HepG2 (cell line): Measurements from ENCODE around the gene TEDC1. TPM values are rescaled to one million over a fixed set of nuclear protein-coding genes. Genes with fewer than 3 reads are reported as not detected.

Source experiments
- DDIT3 ChIP-seq: sonication (generic); formaldehyde crosslinking; IDR thresholded peaks from 2 replicates; pipeline ENCODE4 v1.4.0; 2020; ENCODE audit warnings: mild to moderate bottlenecking, missing genetic modification reagents
- DMTF1 ChIP-seq: sonication (generic); formaldehyde crosslinking; IDR thresholded peaks from 2 replicates; pipeline ENCODE4 v1.4.0; 2020; ENCODE audit warnings: mild to moderate bottlenecking, missing genetic modification reagents
- HIC2 ChIP-seq: sonication (generic); formaldehyde crosslinking; IDR thresholded peaks from 2 replicates; pipeline ENCODE4 v1.9.0; 2022; ENCODE audit warnings: low read depth, missing genetic modification reagents
- KDM5A ChIP-seq: fragments of 200-600 bp; sonication (generic); IDR thresholded peaks from 2 replicates; pipeline ENCODE4 v1.7.0; 2018; ENCODE audit warnings: antibody characterized with exemption, mild to moderate bottlenecking, low read length, borderline replicate concordance
- NFYB ChIP-seq: sonication (generic); formaldehyde crosslinking; IDR thresholded peaks from 2 replicates; pipeline ENCODE4 v1.4.0; 2020; ENCODE audit warnings: missing genetic modification reagents
- RNF219 ChIP-seq: sonication (generic); formaldehyde crosslinking; IDR thresholded peaks from 2 replicates; pipeline ENCODE4 v1.5.0; 2020; ENCODE audit warnings: mild to moderate bottlenecking, missing genetic modification reagents
- SKI ChIP-seq: fragments of 450-650 bp; IDR thresholded peaks from one replicate; pipeline ENCODE4 v1.6.1; 2018; ENCODE audit warnings: mild to moderate bottlenecking; ENCODE audit not compliant: partially characterized antibody
- ZFP91 ChIP-seq: sonication (generic); formaldehyde crosslinking; IDR thresholded peaks from 2 replicates; pipeline ENCODE4 v1.9.0; 2022; ENCODE audit warnings: missing genetic modification reagents, mild to moderate bottlenecking, borderline replicate concordance
- ZNF230 ChIP-seq: sonication (generic); formaldehyde crosslinking; IDR thresholded peaks from 2 replicates; pipeline ENCODE4 v1.4.0; 2020; ENCODE audit warnings: mild to moderate bottlenecking, missing genetic modification reagents
- ZNF543 ChIP-seq: sonication (generic); formaldehyde crosslinking; IDR thresholded peaks from 2 replicates; pipeline ENCODE4 v1.4.0; 2020; ENCODE audit warnings: mild to moderate bottlenecking, missing genetic modification reagents
- ZNF563 ChIP-seq: sonication (generic); formaldehyde crosslinking; IDR thresholded peaks from 2 replicates; pipeline ENCODE4 v1.8.0; 2022; ENCODE audit warnings: mild to moderate bottlenecking, moderate library complexity, missing genetic modification reagents
- ZNF687 ChIP-seq: sonication (generic); formaldehyde crosslinking; IDR thresholded peaks from 2 replicates; pipeline ENCODE4 v1.5.1; 2020; ENCODE audit warnings: mild to moderate bottlenecking, missing genetic modification reagents, moderate library complexity
- ZNF850 ChIP-seq: sonication (generic); formaldehyde crosslinking; conservative IDR thresholded peaks from 2 replicates; pipeline ENCODE4 v1.9.0; 2021; ENCODE audit warnings: mild to moderate bottlenecking, missing genetic modification reagents
- polyA plus RNA-seq, 8 experiments: library from polyadenylated mRNA; depleted of rRNA in 3 of 8; stranded (reverse) in 7 of 8; unstranded in 1 of 8; fragments of >200 nt; fragmentation: Illumina TruSeq in 4 of 8; extraction: Trizol in 4 of 8; gene quantifications; 2 replicates each; pipeline versions ENCODE4 v1.2.1 to v1.2.3, GENCODE V29; 2011 to 2016; ENCODE audit warnings: low read depth in 4 of 8, missing spikeins in 1 of 8, mixed read lengths in 1 of 8; ENCODE audit not compliant: insufficient read depth in 1 of 8
- total RNA-seq, 5 experiments: library from RNA; depleted of rRNA; stranded (reverse); fragments of >200 nt; fragmentation: Illumina TruSeq; extraction: Trizol; gene quantifications; 2 replicates each; pipeline ENCODE4 v1.2.3, GENCODE V29; 2016; ENCODE audit warnings: low read depth in 1 of 5

Gene TEDC1
- total and polyA plus RNA-seq, 2 of the 13 experiments (the other 11 are each of a cell fraction or from before 2014, with no cell fraction given): 5.7 to 27.4 TPM

GRCh38 chr14:105475269-105476096 is 15.6 kb upstream of the TEDC1 start (continued):
- TF ChIP-seq ZNF543 (CRISPR knock-in tag): peak; percentile 37; the same call in 1 of the 2 replicates
- TF ChIP-seq ZFP91: peak; percentile 21; the same call in 1 of the 2 replicates
- 0 out of 2 replicates have a peak, but pooled peaks have one; percentile 31 for TF ChIP-seq DMTF1
- peak; percentile 34; the same call in 1 of the 2 replicates for TF ChIP-seq ZNF563 (CRISPR knock-in tag)
- TF ChIP-seq DDIT3 (CRISPR knock-in tag): no peak
- peak; percentile 51 for TF ChIP-seq SKI
- no peak for TF ChIP-seq KDM5A
- 0 out of 2 replicates have a peak, but pooled peaks have one; percentile 18 for TF ChIP-seq HIC2 (CRISPR knock-in tag)
- TF ChIP-seq ZNF230 (CRISPR knock-in tag): 0 out of 2 replicates have a peak, but pooled peaks have one; percentile 18
- TF ChIP-seq RNF219: no peak
- no peak for TF ChIP-seq ZNF850 (CRISPR knock-in tag)
- peak; percentile 31; the same call in 1 of the 2 replicates for TF ChIP-seq ZNF687 (CRISPR knock-in tag)
- TF ChIP-seq NFYB (CRISPR knock-in tag): 0 out of 2 replicates have a peak, but pooled peaks have one; percentile 5
